SK-N-DZ (cell line): ENCODE data around the gene UGT8.
"Not testable (repeated sequence)": the region's sequence is repeated elsewhere in the genome, so short reads cannot be mapped to it uniquely, and the experiment has no call there.

Experiments
- DNase-seq: peaks from one replicate; pipeline ENCODE4 v3.0.0-alpha.2; 2015; ENCODE audit warnings: low spot score

The UGT8 gene

GRCh38 chr4:114603497-114603896, 4.9 kb downstream of the UGT8 start:
- DNase-seq, result no peak

- no peak for DNase-seq
Measured at GRCh38 chr4:114606245-114606644, 7.6 kb downstream of the UGT8 start.

- DNase-seq, result no peak
Measured at GRCh38 chr4:114607056-114607455, 8.4 kb downstream of the UGT8 start.

- DNase-seq, result no peak
Measured at GRCh38 chr4:114613560-114613959, 15.0 kb downstream of the UGT8 start.

GRCh38 chr4:114615435-114615834, 16.8 kb downstream of the UGT8 start:
- no peak for DNase-seq

GRCh38 chr4:114616036-114616435, 17.4 kb downstream of the UGT8 start:
- DNase-seq, result peak; percentile 7

GRCh38 chr4:114626196-114626595, 27.6 kb downstream of the UGT8 start:
- no peak for DNase-seq

- DNase-seq, result no peak
Measured at GRCh38 chr4:114636192-114636935, 37.8 kb downstream of the UGT8 start.

- DNase-seq, result no peak
Measured at GRCh38 chr4:114642173-114642780, 43.7 kb downstream of the UGT8 start.

- no peak for DNase-seq
Measured at GRCh38 chr4:114649908-114650307, 51.3 kb downstream of the UGT8 start.

GRCh38 chr4:114653675-114654074, 55.1 kb downstream of the UGT8 start:
- DNase-seq, result no peak

- no peak for DNase-seq
Measured at GRCh38 chr4:114654592-114654991, 56.0 kb downstream of the UGT8 start.

- DNase-seq, result no peak
Measured at GRCh38 chr4:114658179-114658578, 59.6 kb downstream of the UGT8 start.

GRCh38 chr4:114658776-114659175, 60.2 kb downstream of the UGT8 start:
- DNase-seq, result no peak

GRCh38 chr4:114659386-114660008, 60.9 kb downstream of the UGT8 start:
- DNase-seq, result peak; percentile 56

GRCh38 chr4:114663083-114663482, 64.5 kb downstream of the UGT8 start:
- no peak for DNase-seq

GRCh38 chr4:114668577-114668976, 70.0 kb downstream of the UGT8 start:
- no peak for DNase-seq

GRCh38 chr4:114670733-114671132, 72.1 kb downstream of the UGT8 start:
- not testable (repeated sequence) for DNase-seq

GRCh38 chr4:114673306-114673705, 74.7 kb downstream of the UGT8 start:
- DNase-seq, result no peak

GRCh38 chr4:114674080-114674479, 75.5 kb downstream of the UGT8 start:
- peak; percentile 0 for DNase-seq

- DNase-seq, result no peak
Measured at GRCh38 chr4:114677346-114677979, 78.9 kb downstream of the UGT8 start.

- DNase-seq, result no peak
Measured at GRCh38 chr4:114684462-114684861, 85.9 kb downstream of the UGT8 start.
